Endothelial cell of umbilical vein (primary cell): ENCODE measurements around the gene PLCH1.

ENCODE experiments used
- EZH2 ChIP-seq: IDR thresholded peaks from 2 replicates; pipeline ENCODE4 v1.6.1; 2012; ENCODE audit warnings: borderline replicate concordance, low read depth, mild to moderate bottlenecking, moderate library complexity, low read length, inconsistent platforms; ENCODE audit not compliant: severe bottlenecking
- FOS ChIP-seq: IDR thresholded peaks from 2 replicates; pipeline ENCODE4 v1.6.1; 2011; ENCODE audit warnings: mild to moderate bottlenecking, low read length, moderate library complexity, borderline replicate concordance; ENCODE audit not compliant: insufficient read depth
- POLR2A ChIP-seq: IDR thresholded peaks from 2 replicates; pipeline ENCODE4 v1.6.1; 2012; ENCODE audit warnings: low read depth, mild to moderate bottlenecking, control low read depth, low read length
- POLR2AphosphoS5 ChIP-seq: IDR thresholded peaks from 2 replicates; pipeline ENCODE4 v1.6.1; 2012; ENCODE audit warnings: low read depth, mild to moderate bottlenecking, control low read depth, low read length, moderate library complexity; ENCODE audit not compliant: insufficient read depth
- TF ChIP-seq, protein P1 (sequence below), 2 donors: IDR thresholded peaks; 1 replicate in 1 of 2; 2 replicates in 1 of 2; pipeline ENCODE4 v1.5.1; 2011; ENCODE audit warnings: low read length in 2 of 2, mild to moderate bottlenecking in 2 of 2, moderate library complexity in 2 of 2, control low read depth in 1 of 2, inconsistent platforms in 1 of 2, low read depth in 1 of 2; ENCODE audit not compliant: insufficient read depth in 1 of 2; ENCODE audit errors: extremely low read depth in 1 of 2

DNA sequence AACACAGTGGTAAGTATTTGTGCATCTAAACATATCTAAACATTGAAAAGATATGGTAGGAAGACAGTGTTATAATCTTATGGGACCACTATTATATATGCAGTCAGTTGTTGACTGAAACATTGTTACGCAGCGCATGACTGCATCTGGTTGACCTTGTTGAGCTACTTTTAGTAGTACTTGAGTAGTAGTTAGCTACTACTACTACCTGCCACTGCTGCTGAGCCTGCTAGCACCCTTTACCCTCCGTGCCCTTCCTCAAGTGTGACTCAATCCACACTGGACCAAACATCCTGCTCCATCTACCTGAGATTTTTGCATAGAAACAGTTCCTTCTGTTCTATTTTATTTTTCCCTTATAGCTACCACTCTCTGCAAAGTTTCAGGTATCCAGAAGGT is 327.8 kb downstream of the PLCH1 start:
- TF ChIP-seq, protein P1, sequence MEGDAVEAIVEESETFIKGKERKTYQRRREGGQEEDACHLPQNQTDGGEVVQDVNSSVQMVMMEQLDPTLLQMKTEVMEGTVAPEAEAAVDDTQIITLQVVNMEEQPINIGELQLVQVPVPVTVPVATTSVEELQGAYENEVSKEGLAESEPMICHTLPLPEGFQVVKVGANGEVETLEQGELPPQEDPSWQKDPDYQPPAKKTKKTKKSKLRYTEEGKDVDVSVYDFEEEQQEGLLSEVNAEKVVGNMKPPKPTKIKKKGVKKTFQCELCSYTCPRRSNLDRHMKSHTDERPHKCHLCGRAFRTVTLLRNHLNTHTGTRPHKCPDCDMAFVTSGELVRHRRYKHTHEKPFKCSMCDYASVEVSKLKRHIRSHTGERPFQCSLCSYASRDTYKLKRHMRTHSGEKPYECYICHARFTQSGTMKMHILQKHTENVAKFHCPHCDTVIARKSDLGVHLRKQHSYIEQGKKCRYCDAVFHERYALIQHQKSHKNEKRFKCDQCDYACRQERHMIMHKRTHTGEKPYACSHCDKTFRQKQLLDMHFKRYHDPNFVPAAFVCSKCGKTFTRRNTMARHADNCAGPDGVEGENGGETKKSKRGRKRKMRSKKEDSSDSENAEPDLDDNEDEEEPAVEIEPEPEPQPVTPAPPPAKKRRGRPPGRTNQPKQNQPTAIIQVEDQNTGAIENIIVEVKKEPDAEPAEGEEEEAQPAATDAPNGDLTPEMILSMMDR (IDR thresholded peaks at IDR 0.05; ENCODE audit: extremely low read depth in 1 of 2, insufficient read depth in 1 of 2, low read depth in 1 of 2, low read length in 2 of 2), result no peak
- TF ChIP-seq EZH2 (no peak), FOS (no peak), POLR2A (no peak), POLR2AphosphoS5 (no peak)
